Omental fat pad (tissue), 4 donors: Measurements from ENCODE around the gene SNX8. TPM values are rescaled to one million over a fixed set of nuclear protein-coding genes. Genes with fewer than 3 reads are reported as not detected.

ENCODE experiments used
- ATAC-seq: fragments of 150-250 bp; one replicate; pipeline ENCODE4 v1.9.1; 2016; ENCODE audit warnings: mild to moderate bottlenecking, moderate library complexity; ENCODE audit not compliant: low FRiP score
- DNase-seq: peaks from one replicate; pipeline ENCODE4 v3.0.0-alpha.2; 2019; ENCODE audit warnings: low spot score
- total RNA-seq, 4 donors: library from RNA; depleted of rRNA; stranded (reverse); fragments of >200 nt; gene quantifications; one replicate each; pipeline ENCODE4 v1.1.0, GENCODE V29; 2016
- TF ChIP-seq, protein P1 (sequence below), 3 donors: fragments of 450-650 bp; IDR thresholded peaks; one replicate each; pipeline ENCODE4 v1.5.1; 2016 to 2017; ENCODE audit warnings: antibody characterized with exemption in 3 of 3, mild to moderate bottlenecking in 3 of 3, moderate library complexity in 2 of 3

The SNX8 gene
- total RNA-seq, 4 donors from 2014 or later = 18.6 to 50.1 (median 26.7) TPM

GRCh38 chr7:2245883-2246675 is 68.2 kb downstream of the SNX8 start:
- TF ChIP-seq, protein P1, sequence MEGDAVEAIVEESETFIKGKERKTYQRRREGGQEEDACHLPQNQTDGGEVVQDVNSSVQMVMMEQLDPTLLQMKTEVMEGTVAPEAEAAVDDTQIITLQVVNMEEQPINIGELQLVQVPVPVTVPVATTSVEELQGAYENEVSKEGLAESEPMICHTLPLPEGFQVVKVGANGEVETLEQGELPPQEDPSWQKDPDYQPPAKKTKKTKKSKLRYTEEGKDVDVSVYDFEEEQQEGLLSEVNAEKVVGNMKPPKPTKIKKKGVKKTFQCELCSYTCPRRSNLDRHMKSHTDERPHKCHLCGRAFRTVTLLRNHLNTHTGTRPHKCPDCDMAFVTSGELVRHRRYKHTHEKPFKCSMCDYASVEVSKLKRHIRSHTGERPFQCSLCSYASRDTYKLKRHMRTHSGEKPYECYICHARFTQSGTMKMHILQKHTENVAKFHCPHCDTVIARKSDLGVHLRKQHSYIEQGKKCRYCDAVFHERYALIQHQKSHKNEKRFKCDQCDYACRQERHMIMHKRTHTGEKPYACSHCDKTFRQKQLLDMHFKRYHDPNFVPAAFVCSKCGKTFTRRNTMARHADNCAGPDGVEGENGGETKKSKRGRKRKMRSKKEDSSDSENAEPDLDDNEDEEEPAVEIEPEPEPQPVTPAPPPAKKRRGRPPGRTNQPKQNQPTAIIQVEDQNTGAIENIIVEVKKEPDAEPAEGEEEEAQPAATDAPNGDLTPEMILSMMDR (IDR thresholded peaks at IDR 0.05) = no peak
- ATAC-seq (no peak), DNase-seq (no peak)

GRCh38 chr7:2244404-2244995 is 69.7 kb downstream of the SNX8 start:
- no peak for ATAC-seq
- TF ChIP-seq, protein P1 (IDR thresholded peaks at IDR 0.05) = no peak

DNA sequence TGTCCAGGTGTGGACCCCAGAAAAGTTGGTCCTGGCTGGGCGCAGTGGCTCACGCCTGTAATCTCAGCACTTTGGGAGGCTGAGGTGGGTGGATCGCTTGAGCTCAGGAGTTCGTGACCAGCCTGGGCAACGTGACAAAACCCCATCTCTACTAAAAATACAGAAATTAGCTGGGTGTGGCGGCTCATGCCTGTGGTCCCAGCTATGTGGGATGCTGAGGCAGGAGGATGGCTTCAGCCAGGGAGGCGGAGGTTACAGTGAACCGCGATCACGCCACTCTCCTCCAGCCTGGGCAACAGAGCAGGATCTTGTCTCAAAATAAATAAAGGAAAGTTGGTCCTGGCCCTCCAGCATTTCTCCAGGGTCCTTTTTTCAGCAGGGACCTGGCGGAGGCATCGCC is 70.8 kb downstream of the SNX8 start:
- TF ChIP-seq, protein P1 (IDR thresholded peaks at IDR 0.05) = no peak
- ATAC-seq (no peak), DNase-seq (no peak)

More at GRCh38 chr7:2244404-2244995, 69.7 kb downstream of the SNX8 start:
- no peak for DNase-seq

GRCh38 chr7:2242541-2243429 is 71.5 kb downstream of the SNX8 start:
- DNase-seq (no peak), ATAC-seq (no peak)
- TF ChIP-seq, protein P1 (IDR thresholded peaks at IDR 0.05) = no peak

DNA sequence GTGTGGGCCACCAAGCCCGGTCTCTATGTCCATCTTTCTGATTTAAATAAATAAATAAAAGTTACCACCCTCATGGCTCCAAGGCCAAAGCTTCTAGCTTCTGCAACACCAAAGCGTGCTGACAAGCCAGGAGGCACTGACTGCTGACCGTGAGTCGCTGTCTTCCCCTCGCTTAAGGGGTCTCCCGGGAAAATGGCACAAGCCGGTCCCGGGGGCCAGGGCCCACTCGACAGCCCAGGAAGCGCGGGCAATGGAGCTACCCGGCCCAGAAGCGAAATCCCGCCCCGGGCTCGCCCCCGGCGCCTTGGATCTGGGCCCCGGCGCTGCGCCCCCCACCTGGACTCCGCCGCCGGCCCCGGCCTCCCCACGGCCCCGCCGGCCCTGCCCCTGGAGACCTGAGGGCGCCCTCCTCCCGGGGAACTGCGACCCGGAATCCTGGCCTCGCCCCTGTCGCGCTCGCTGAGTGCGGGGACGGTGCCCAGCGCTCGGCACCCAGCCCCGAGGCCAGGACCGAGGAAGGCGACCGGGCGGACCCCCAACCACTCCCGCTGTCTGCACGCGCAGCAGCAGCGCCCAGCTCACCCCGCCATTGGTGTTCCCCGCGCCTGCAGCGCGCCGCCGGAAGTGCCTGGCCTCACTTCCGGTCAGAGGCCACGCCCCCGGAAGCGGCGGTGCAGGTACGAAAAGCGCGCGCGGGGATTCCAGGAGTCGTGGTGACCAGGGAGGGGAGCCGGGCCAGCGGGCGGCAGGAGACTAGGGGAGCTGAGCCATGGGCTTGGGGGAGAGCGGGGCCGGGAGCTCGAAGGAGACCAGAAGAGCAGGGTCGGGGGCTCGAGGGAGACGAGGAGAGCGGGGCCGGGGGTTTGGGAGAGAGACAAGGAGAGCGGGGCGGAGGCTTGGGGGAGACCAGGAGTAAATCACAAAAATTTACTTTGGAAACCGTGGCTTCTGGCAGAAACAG is 72.4 kb downstream of the SNX8 start, which contains the start of the genes MRM2 and NUDT1:
Gene MRM2, minus strand, starts transcription at position 626 of the 961 bp plus-strand sequence. Its CDS starts 36 bp downstream, at position 590.
Gene NUDT1, plus strand, starts transcription at position 647 of the 961 bp plus-strand sequence. CDS start 2,349 bp downstream, outside the sequence.
- ATAC-seq (peak; percentile 91), DNase-seq (peak; percentile 88)
- TF ChIP-seq, protein P1 (IDR thresholded peaks at IDR 0.05) = no peak

DNA sequence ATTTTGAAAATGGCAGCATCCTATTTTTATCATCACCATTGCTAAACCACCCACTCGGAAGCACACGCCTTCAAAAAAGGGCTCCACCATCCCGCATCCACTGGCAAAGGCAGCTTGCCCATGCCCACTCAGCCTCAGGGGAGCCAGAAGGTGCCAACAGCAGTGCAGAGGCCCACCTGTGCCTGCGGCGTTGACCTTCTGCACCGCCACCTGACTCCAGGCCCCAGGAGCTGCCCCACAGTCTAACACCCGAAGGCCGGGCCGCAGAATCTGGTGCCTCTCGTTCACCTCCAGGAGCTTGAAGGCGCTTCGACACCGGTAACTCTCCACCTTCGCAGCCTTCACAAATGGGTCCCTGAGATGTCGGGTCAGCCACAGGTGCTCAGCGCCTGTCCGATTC is 75.0 kb downstream of the SNX8 start:
- ATAC-seq (no peak), DNase-seq (no peak)
- TF ChIP-seq, protein P1 (IDR thresholded peaks at IDR 0.05) = no peak
